Suppressor macrophage treated with lipopolysaccharide for 1 hour (primary cell): Measurements from ENCODE around the gene RABGGTB.
"Not testable (repeated sequence)": the region's sequence is repeated elsewhere in the genome, so short reads cannot be mapped to it uniquely, and the experiment has no call there.

Experiments
- DNase-seq, 3 donors: peaks; one replicate each; pipeline ENCODE4 v3.0.0-alpha.2; 2020 to 2022

The RABGGTB gene

GRCh38 chr1:75796376-75797272, 10.6 kb downstream of the RABGGTB start, which contains the start of gene MSH4:
Gene MSH4 (plus strand): TSS chr1:75796882. CDS start chr1:75796986, 104 bp downstream.
- DNase-seq, result no peak

DNA sequence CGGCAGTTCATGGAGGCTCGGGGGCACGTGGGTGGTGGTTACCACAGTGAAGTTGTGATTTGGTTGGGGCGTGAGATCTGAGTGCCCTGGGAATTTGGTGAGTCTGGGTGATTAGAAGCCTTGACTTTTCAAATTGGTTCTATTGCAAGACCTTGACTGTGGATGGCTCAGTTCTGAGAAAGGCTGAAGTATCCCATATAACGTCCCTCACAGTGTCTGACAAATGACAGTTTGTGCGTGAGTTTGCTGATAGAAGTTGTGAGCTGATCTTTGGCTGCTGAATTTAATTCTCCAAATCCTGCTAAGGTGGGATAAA, 11.2 kb downstream of the RABGGTB start:
- DNase-seq, result no peak

DNA sequence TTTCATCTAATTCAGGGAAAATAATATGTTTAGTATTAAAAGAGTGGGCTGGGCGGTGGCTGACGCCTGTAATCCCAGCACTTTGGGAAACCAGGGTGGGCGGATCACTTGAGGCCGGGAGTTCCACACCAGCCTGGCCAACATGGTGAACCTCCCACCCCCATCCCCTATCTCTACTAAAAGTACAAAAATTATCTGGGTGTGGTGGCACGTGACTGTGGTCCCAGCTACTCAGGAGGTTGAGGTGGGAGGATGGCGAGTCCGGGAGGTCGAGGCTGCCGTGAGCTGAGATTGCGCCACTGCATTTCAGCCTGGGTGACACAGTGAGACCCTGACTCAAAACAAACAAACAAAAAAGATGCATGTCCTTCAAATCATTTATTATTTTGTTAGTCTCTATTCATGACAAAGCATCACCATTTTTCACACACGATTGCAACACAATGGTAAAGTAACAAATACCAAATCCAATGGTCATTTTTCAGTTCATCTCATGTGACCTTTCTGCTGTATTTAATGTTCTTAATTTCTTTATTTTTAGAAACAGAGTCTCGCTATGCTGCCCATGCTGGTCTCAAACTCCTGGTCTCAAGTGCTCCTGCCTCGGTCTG, 11.7 kb downstream of the RABGGTB start:
- no peak for DNase-seq

DNA sequence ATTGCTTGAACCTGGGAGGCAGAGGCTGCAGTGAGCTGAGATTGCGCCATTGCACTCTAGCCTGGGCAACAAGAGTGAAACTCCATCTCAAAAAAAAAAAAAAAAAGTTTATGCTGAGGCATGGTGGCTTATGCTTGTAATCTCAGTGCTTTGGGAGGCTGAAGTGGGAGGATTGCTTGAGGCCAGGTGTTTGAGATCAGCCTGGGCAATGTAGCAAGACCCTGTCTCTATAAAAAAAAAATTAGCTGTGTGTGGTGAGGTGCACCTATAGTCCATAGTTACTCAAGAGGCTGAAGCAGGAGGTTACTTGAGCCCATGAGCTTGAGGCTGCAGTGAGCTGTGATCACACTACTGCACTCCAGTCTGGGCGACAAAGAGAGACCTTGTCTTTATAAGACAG, 15.4 kb downstream of the RABGGTB start:
- DNase-seq, result not testable (repeated sequence)

DNA sequence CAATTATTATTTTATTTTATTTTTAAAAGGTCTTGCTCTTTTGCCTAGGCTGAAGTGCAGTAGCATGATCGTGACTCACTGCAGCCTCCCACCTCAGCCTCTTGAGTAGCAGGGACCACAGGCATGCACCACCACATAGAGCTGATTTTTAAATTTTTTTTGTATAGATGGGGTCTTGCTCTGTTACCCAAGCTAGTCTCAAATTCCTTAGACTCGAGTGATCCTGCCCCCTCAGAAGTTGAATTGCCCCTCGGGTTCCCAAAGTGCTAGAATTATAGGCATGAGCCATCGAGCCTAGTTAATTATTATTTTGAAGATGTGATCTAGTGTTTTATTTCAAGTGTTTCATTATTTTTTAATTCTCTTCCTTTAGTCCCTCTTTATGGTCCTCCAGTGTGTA, 22.9 kb downstream of the RABGGTB start:
- DNase-seq, result no peak

GRCh38 chr1:75810113-75810512, 24.1 kb downstream of the RABGGTB start:
- DNase-seq, result not testable (repeated sequence)

GRCh38 chr1:75811211-75811981, 25.3 kb downstream of the RABGGTB start:
- no peak for DNase-seq

GRCh38 chr1:75812065-75812464, 26.0 kb downstream of the RABGGTB start:
- DNase-seq, result no peak

- DNase-seq, result not testable (repeated sequence)
Measured at GRCh38 chr1:75823596-75823995, 37.5 kb downstream of the RABGGTB start.

DNA sequence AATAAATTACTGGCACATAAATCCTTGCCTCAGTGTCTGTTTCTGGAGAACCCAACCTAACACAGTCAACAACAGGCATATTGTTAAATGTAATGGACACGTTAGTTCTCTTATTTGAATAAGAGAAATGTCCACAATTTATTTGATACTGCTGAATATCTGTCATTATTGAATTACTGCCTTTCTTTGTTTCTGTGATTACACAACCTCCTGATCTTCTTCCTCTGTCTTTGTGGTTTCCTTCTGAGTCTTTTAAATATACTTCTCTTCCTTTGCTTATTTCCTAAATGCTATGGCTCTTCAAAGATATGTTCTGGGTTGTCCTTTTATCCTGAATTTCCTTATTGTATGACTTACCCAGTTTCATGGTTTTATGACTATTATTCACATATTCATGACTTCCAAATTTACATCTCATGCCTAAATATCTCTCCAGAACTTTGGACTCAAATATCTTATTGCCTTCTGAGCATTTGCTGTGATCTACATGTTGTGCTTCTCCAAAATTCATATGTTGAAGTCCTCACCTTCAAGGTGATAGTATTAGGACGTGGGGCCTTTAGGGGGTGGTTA, 50.6 kb downstream of the RABGGTB start:
- peak in 1 of 3 donors; percentile 10 for DNase-seq

DNA sequence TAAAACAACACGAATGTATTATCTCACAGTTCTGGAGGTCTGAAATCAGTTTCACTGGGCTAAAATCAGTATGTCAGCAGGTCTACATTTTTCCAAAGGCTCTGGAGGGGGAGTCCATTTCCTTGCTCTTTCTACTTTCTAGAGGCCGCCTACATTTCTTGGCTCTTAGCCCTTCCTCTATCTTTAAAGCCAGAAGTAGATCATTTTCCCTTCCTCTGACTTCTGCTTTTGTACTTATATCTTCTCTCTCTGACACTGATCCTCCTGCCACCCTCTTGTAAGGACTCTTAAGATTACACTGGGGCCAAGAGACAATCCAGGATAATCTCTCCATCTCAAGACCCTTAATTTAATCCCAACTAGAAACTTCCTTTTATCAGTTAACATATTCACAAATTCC, 52.0 kb downstream of the RABGGTB start:
- DNase-seq, result peak; percentile 13 to 32 (median 18)

DNA sequence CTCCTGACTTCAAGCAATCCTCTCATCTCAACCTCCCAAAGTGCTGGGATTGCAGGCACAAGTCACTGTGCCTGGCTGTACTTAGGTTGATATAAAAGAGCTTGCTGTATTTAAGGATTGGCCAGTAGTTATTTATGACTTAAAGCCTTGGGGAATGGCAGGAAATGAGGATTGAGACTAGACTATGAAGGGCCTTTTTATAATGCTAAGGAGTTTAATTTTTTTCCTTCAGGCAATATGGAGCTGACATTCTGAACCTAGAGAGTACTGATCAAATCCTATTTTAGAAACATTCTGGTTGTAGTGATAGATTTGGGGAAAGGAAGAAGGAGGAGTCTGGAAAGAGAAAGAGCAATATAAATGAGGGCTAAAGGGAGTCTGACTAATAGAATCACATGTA, 55.4 kb downstream of the RABGGTB start:
- no peak for DNase-seq
